Fibroblast of skin of abdomen (primary cell): ENCODE results near the gene HSD17B12.

Source experiments
- DNase-seq: peaks from one replicate; pipeline ENCODE4 v3.0.0-alpha.2; 2013

The HSD17B12 gene

DNA sequence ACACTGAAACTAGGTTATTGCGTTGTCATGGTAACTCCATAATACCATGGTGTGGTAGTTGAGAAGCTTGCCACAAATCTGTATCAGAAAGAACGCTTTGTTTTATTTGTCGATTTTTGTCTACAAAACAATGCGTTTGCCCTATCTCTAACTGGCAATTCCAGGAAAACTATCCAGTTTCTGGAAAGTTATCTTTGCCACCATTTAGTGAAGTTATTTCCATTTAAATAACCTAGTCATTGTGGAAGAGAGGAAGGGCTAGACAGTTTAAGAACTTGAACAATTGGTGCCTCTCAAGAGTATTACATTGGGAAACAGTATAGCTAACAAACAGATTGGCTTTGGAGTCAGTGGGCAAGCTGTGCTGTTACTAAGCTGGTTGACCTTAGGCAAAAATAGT is 7.9 kb downstream of the HSD17B12 start:
- no peak for DNase-seq

DNA sequence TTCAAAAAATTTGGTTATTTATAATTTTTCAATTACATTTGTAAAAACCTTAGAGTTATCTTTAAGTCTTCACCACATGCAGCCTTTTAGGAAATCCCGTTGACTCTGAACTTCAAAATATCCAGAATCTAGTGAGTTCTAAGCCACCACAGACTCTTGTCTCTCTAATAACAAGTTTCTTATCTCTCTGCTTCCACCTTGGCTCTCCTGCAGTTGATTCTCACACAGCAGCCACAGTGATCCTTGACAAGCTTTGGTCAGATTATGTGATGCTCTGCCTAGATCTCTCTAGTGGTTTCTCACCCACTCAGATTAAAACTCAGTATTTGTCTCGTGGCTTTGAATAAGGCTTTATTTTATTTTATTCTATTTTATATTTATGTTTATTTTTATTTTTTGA is 8.6 kb downstream of the HSD17B12 start:
- DNase-seq, result no peak

DNA sequence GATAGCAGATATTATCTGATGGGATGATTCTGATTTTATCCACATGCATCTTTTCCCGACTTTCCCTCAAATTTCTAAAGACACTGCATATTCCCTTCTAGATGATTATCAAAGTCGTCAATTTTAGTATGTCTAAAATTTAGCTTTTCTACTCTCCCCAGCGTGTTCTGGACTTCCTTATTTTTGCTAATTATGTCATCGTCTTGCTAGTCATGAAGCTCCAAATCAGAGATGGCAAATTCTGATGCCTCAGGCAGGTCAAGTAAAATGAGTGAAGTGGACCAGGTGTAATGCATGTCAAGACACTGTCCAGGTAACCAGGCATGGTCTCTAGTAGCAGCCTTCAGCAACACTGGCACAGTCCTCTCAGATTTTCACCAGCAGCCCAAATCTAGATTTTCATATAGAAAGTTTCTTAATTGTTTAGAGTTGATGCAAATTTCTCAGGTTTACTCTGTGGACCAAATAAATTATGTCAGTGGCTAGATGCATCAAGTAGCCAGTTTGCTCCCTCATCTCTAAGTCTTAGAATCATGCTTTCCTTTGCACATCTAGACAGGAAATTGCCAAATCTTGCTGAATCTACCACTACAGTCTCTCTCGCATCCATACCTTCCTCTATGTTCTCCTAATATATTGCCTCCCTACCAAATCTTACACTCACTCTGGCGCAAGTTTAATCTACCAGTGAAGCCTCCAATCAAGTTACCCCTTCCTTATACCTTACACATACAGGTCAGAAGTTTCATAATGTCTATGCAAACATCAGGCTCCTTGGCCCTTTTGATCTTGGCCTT is 10.6 kb downstream of the HSD17B12 start:
- no peak for DNase-seq

DNA sequence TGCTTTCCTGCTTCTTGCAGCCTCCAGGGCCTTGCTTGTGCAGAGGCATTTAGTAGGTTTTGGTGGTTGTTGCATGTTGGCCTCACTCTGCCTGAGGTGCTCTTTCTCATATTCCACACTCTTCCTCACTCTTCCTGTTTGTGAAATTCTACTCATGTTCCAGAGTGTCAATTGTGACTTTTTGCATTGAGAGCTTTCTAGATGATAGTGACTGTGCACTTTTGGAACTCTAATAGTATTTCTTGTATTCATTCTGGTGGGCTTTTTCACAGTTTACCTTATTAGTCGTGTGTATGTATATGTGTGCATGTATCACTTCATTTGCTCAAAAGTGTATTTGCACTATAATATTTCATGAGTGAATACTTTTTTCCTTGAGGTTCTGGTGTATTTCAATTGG is 11.3 kb downstream of the HSD17B12 start:
- DNase-seq, result no peak

DNA sequence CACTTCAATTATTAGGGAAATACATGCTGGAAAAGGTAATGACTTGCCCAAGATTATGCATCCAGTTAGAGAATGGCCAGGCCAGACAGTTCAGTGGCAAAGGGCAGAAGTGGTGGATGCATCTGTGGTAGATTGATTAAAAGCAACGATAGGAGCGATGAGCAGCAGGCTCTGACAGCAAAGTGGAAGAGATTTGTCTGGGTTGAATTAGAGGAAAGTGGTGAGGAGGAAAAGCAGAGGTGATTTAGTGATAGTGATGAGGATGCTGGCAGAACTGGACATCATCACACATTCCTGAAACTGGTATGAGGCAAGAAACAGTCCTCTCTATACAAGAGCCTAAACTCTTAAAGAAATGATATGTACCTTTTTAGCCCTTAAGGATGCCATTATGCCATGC is 12.5 kb downstream of the HSD17B12 start:
- no peak for DNase-seq

DNA sequence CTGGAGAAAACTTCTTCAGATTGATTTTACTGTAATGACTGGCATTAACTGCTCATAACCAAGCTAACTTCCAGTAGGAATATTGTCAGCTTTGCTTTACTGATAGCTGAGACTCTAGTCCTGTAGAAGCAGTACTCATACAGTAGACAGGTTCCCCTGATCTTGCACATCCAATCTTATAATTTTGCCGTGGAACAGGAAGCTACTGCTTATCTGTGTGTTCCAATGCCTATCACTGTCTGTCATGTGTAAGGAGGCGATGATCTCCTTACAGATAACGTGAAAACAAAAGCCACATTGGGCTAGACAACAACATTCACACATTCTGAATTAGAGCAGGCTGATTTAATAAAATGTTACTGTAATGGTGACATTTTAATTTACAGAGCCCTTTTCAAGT is 13.2 kb downstream of the HSD17B12 start:
- no peak for DNase-seq

DNA sequence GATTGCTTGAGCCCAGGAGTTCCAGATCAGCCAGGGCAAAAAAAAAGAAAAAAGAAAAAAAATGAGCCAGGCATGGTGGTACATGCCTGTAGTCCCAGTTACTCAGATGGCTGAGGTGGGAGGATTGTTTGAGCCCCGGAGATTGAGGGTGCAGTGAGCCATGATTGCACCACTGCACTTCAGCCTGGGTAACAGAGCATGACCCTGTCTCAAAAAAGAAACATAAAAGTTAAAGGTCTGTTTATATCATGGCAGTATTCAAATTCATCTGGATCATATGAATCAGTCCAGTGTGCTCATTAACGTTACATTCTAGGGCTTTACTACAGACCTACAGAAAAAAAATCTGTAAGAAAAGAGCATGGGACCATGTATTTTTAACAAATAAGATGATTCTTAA is 13.9 kb downstream of the HSD17B12 start:
- no peak for DNase-seq

DNA sequence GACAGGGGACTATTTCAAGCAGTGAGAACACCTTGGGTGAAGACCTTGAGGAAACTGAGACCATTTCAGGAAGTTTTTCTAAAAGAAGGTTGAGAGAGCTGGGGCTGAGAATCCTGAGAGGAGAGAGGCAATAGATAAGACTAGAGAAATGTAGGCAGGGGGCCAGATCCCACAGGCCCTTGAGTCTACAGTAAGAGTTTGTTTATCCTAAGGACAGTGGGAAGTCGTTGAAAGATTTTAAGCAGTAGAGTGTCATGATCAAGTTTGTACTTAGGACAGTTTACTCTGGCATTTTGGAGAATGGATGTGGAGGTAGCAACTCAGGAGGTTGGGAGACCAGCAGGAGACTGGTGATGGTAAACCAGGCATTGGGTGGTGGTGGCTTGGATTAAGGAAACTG is 17.1 kb downstream of the HSD17B12 start:
- DNase-seq, result peak; percentile 2

DNA sequence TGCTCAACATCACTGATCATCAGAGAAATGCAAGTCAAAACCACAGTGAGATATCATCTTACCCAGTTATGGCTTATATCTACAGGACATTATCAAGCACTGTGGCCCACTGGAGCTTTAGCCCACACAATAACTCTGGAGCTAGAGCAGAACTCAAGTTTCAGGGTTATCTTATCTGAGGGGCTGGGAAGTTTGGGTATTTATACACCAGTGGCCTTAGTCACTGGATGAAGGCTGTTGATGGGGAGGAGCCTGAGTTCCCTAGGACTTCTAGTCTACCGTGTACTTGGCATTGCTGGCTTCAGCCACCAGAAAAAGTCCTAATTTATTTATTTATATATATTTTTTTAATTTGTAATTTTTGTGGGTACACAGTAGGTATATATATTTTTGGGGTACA is 19.3 kb downstream of the HSD17B12 start:
- no peak for DNase-seq

DNA sequence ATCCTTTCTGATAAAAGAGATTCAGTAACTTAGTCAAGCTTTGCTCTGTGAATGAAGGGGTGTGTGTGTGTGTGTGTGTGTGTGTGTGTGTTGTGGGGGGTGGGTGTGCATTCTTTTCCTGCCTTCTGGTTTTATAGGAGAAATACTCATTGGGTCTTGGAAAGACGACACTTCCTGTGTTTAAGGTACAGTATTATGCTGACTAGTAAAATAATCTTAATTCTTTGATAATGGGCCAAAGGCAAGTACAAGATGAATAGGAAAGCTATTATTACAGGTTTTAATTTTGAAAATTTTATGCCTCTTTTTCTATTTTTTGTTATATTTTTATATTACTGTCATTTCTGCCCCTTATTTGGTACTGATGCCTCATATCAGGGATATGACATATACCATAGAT is 26.1 kb downstream of the HSD17B12 start:
- no peak for DNase-seq

DNA sequence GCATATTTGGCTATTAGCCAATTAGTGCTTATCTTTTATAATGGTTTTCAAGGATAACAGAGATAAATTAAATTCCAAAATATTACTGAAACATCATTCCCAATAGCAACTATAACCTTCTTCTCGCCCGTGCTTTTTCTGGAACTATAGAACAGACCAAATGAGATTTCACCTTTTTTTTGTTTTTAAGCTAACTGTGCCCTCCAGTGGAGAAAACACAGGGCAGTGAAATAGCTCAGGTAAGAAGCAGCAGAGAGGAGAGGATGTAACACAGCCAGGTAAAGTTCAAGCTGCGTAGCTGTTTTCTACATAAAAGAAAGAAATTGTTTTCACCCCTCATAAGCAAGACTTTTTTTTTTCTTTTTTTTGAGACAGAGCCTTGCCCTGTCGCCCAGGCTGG is 28.2 kb downstream of the HSD17B12 start:
- no peak for DNase-seq

DNA sequence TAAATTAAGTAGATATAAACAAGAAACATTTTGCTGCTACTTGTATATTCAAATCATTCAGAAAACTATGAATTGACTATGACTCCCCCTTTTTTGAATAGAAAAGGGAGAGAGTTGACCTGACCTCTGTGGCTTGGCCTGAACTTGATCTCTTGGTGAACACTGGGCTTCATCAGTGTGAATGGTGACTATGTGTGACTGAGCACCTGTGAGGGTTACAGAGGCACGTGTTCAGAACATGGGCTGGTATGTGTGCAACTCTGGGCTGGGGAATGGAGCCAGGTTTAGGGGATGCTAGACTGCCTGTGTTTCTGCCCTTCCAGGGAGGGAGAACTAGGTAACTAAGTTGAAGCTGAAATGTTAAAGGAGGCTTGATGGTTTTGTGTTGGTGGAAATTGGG is 29.2 kb downstream of the HSD17B12 start:
- DNase-seq, result no peak

DNA sequence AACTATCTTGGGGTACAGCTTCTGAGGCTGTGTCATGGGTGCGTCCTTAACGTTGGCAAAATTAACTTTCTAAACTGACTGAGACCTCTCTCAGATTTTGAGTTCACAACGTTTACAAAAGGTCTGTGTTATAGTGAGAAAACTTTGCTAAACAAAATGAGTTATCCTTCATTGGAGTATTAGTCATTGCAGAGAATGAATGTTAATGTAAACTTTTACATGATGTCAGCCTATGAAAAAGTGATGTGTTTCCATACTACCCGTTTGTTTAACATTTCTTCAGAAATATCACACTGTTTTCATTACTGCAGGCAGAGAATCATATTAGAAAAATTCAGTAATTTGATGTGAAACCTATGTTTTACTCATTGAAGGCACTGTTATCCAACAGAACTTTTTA is 32.1 kb downstream of the HSD17B12 start:
- DNase-seq, result peak; percentile 43

DNA sequence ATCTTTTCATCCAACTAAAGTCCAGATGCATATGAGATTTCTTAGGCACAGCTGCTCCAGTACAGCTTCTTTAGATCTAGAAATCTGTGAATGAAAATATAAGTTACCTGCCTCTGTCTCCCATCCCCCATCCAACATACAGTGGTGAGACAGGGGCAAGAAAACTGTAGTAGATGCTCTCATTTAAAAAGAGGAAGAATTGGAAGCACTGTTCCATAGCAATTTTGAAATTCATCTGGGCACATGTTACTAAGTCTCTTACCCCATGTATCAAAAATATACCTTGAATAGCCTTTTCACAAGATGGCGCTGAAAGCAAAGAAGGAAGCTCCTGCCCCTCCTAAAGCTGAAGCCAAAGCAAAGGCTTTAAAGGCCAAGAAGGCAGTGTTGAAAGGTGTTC is 37.8 kb downstream of the HSD17B12 start:
- DNase-seq, result no peak

DNA sequence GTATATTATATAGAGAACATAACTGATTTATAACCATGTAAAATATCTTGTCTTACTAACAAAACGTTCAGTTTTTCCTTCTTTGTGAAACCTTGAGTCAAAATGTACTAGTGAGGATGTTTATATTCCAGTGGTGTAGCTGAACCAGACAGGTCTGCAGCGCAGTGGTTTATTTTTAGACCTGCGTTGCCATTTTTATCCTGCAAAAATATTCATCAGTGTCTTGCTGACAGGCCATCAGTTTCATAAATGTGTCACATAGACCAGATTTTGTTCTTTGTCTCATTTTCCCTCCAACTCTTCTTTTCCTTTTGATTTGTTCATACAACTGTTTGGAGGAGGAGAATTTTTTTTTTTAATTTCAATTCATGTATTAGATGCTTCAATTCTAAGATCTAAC is 43.1 kb downstream of the HSD17B12 start:
- no peak for DNase-seq

DNA sequence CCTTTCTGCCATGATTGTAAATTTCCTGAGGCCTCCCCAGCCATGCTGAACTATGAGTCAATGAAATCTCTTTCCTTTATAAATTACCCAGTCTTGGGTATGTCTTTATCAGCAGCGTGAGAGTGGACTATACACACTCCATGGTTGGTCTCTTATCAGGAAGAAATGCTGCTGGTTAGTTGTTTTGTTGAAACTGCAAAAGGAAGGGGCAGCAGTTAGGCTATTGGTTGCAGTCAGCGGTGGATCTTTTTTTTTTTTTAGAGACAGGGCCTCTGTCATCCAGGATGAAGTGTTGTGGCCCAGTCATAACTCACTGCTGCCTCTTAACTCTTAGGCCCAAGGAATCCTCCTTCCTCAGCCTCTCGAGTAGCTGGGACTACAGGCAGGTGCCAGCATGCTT is 51.7 kb downstream of the HSD17B12 start:
- no peak for DNase-seq

DNA sequence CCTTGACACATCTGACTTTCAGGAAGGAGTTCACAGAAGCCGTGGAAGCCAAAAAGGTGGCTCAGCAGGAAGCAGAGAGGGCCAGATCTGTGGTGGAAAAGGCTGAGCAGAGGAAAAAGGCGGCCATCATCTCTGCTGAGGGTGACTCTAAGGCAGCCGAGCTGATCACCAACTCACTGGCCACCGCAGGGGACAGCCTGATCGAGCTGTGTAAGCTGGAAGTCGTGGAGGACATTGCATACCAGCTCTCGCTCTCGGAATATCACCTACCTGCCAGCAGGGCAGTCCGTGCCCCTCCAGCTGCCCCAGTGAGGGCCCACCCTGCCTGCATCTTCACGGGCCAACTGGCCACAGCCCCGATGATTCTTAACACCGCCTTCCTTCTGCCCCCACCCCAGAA is 53.7 kb downstream of the HSD17B12 start:
- DNase-seq, result no peak

DNA sequence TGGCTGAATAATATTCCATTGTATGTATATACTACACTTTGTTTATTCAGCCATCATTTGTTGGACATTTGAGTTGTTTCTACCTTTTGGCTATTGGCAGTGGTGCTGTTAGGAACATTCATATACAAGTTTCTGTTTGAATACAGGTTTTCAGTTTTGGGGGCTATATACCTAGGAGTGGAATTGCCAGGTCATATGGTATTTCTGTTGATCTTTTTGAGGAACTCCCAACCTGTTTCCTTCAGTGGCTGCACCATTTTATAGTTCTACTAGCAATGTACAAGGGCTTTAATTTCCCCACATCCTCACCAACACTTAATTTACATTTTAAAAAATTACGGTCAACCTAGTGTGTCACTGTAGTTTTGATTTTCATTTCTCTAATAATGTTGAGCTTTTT is 54.6 kb downstream of the HSD17B12 start:
- DNase-seq, result no peak

DNA sequence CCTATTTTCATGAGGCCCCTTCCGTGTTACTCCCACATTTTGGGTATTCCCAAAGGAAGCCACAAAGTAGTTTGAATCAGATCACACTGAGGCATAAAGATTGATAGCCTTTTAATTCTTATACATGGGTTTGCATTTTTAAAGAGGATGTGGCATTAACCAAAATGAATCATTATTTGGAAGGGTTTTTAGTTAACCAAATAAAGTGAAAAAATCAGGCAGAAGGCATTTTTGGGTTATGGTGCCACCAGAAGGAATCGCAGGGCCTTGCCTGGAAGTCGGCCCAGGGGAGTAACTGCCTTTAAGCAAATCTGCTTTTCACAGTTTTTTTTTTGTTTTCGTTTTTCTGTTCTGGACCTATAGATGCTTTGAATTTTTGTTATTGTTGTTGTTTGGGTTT is 55.4 kb downstream of the HSD17B12 start:
- DNase-seq, result peak; percentile 78

DNA sequence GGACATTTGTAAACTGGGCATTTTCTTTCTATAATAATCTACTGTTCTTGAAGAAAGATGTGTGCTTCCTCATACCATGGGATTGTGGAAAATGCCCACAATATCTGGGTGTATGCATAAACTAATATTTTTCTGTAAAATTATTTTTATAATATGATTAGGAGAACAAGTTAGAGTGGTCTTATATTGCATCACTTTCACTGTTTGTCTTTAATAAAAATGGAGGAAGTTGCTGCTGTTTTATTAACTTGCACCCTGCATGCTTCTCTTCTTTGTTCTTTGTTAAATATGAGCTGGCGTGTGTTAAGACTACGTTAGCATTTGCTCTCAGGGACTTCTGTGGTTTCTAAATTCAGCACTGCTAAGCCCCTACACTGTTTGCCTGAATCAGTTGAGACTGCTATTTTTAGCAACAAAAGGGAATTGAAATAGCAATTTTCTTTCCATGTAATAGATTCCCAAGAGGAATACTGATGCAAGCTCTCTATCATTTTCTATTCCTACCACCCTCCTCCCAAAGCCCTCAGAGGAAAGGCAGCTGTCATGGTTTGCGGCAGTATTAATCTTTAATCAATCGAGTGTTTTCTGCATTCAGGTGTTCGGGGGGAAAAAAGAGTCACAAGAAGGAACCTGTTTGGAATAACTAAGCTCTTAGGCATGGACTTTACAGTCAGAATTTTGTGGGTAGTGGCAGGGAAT is 56.1 kb downstream of the HSD17B12 start:
- peak; percentile 87 for DNase-seq

DNA sequence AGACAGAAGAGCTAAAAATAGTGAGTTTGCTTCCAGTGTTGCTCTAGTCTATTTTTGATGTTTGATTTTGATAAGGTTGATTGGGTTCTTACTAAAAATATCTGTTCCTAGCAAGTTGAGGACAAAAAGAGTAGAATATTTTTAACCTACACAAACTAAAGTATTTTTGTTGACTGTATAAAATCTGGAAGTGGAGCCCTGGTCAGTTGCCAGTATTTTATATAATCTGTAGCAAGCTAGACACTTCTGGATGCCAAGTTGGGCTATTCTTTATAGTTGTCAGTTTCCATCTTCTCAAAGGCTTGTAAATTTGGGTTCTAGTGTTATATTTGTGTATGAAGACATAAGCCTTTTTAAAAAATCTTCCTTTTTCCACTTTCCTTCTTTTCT is 56.7 kb downstream of the HSD17B12 start:
- no peak for DNase-seq

DNA sequence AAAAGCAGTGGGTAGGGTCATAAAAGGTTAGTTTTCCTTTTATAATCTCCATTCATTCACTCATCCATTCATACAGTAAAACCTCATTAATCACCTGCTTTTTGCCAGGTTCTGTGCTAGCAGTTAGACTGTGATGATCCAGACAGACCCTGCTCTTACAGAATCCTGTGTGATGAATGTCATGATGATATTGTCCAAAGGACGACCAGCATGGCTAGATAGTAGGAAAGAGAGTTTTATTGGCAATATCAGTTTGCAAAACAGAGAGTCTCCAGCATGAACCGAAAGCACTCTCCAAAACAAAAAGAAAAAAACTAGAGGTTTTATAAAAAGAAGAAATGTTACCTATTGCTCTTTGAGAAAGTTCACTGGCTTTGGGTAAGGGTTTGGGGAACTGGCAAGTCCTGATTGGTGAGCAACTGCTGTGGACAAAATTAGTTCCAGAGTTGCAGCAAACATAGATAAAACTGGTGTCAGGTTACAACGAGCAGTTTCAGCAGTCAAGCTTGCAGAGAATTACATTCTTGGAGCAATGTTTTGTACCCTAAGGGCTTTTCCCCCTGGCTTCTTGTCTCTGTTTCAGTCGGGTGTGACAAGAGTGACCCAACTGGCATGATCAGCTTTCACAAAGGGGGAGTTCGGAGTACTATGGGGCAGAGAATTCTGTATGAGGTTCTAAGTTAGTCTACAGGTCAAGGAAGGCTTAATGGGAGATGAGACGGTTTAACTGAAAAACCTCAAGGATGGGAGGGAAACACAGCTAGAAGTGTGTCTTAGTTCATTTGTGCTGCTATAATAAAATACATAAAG is 58.3 kb downstream of the HSD17B12 start:
- peak; percentile 79 for DNase-seq

DNA sequence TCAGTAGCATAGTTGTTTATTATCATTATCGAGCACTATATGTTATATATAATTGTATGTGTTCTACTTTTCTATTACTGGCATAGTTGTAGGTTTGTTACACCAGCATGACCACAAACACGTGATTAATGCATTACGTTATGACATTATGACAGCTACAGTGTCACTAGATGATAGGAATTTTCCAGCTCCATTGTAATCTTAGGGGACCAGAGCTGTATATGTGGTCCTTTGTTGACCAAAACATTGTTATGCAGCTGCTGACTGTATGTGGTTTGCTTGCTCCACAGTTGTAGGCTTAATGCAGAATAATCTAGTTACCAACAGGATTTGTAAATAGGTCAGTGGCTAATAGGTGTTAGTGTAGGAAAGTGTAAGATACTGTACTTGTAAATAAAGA is 66.1 kb downstream of the HSD17B12 start:
- no peak for DNase-seq
